ENCODE measurements around the gene SLIT3.

- TF ChIP-seq, protein P1, sequence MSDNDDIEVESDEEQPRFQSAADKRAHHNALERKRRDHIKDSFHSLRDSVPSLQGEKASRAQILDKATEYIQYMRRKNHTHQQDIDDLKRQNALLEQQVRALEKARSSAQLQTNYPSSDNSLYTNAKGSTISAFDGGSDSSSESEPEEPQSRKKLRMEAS (IDR thresholded peaks at IDR 0.05; ENCODE audit: low read depth, low read length): no peak
- TF ChIP-seq CTCF (IDR thresholded peaks at IDR 0.05; ENCODE audit: low read depth, low read length): no peak
Observed at GRCh38 chr5:169299663-169300467, 1.1 kb downstream of the SLIT3 start.

All from NB4 (cell line).